HepG2 (cell line): ENCODE measurements around the gene POLR2F. TPM values are rescaled to one million over a fixed set of nuclear protein-coding genes. Genes with fewer than 3 reads are reported as not detected.

Experiments used
- ATAC-seq: fragments of 200-7000 bp; cut with Tn5 transposase; 3 replicates; pipeline ENCODE4 v1.9.1; 2020; ENCODE audit warnings: mild to moderate bottlenecking, moderate library complexity
- BruUV-seq: library from RNA; stranded (reverse); fragments of 400-500 nt; replicated peaks from 2 replicates; lab custom pipeline; 2021; lab: Mats Ljungman, UMichigan
- CTCF ChIA-PET: fragments of 300-600 bp; formaldehyde crosslinking; extraction: SDS; loops from one replicate; lab custom pipeline; 2021; ENCODE audit warnings: low total read pairs, inconsistent platforms, low intra/inter-chr PET ratio; lab: Yijun Ruan, JAX
- POLR2A ChIA-PET: fragments of 350-600 bp; sonication (Branson Sonifier 250); formaldehyde crosslinking; loops from one replicate; lab custom pipeline; 2020; ENCODE audit warnings: antibody characterized with exemption, inconsistent platforms; lab: Yijun Ruan, JAX
- DNase-seq: peaks from one replicate; pipeline ENCODE4 v3.0.0-alpha.2; 2015; ENCODE audit warnings: low spot score
- FAIRE-seq: peaks from 3 replicates; lab custom pipeline; 2011; peaks lifted over from hg19 to GRCh38; lab: Jason Lieb, UNC
- H2AFZ ChIP-seq: one replicate; pipeline ENCODE4 v1.6.1; 2011; ENCODE audit warnings: low read length, inconsistent platforms
- H3K27ac ChIP-seq: fragments of 300-600 bp; 3 replicates; pipeline ENCODE4 v1.8.0; 2011; ENCODE audit warnings: mixed run types, mild to moderate bottlenecking, mixed read lengths, low read length, inconsistent platforms; ENCODE audit not compliant: insufficient read depth; ENCODE audit errors: extremely low read length
- H3K27me3 ChIP-seq, 2 experiments: fragments of 200-600 bp in 1 of 2; 2 replicates in 1 of 2; 3 replicates in 1 of 2; pipeline versions ENCODE4 v1.6.0 to v1.8.0; 2011; ENCODE audit warnings: low read length in 2 of 2, mild to moderate bottlenecking in 2 of 2, moderate library complexity in 2 of 2, inconsistent platforms in 1 of 2; ENCODE audit not compliant: insufficient read depth in 2 of 2, control insufficient read depth in 1 of 2
- H3K36me3 ChIP-seq, 2 experiments: fragments of 200-600 bp in 1 of 2; replicated peaks in 1 of 2; 2 replicates in 1 of 2; 3 replicates in 1 of 2; pipeline versions ENCODE4 v1.5.1 to v1.8.0; 2011; ENCODE audit warnings: low read length in 2 of 2, inconsistent platforms in 1 of 2; ENCODE audit not compliant: insufficient read depth in 2 of 2, control insufficient read depth in 1 of 2
- H3K4me1 ChIP-seq: 2 replicates; pipeline ENCODE4 v1.5.1; 2012; ENCODE audit warnings: low read length, inconsistent platforms; ENCODE audit not compliant: insufficient read depth
- H3K4me2 ChIP-seq: 2 replicates; pipeline ENCODE4 v1.6.0; 2011; ENCODE audit warnings: low read depth, low read length, inconsistent platforms
- H3K4me3 ChIP-seq, 3 experiments: fragments of 200-600 bp in 1 of 3; sonication (generic), shearing (Covaris generic) in 1 of 3; replicated peaks in 1 of 3; 2 replicates each; pipeline ENCODE4 v1.5.1; 2011 to 2016; ENCODE audit warnings: low read length in 3 of 3, inconsistent platforms in 2 of 3, low read depth in 2 of 3, mild to moderate bottlenecking in 2 of 3, control low read depth in 1 of 3, mixed read lengths in 1 of 3; ENCODE audit not compliant: insufficient read depth in 1 of 3
- H3K79me2 ChIP-seq: one replicate; pipeline ENCODE4 v1.6.1; 2011; ENCODE audit warnings: low read length, inconsistent platforms; ENCODE audit not compliant: insufficient read depth
- H3K9ac ChIP-seq: 2 replicates; pipeline ENCODE4 v1.6.0; 2011; ENCODE audit warnings: mild to moderate bottlenecking, low read depth, low read length, inconsistent platforms; ENCODE audit not compliant: insufficient read depth
- H3K9me3 ChIP-seq: 2 replicates; pipeline ENCODE4 v1.5.1; 2012; ENCODE audit warnings: mild to moderate bottlenecking, low read length
- H4K20me1 ChIP-seq: 2 replicates; pipeline ENCODE4 v1.6.0; 2011; ENCODE audit warnings: inconsistent platforms, mild to moderate bottlenecking, low read length, moderate library complexity; ENCODE audit not compliant: insufficient read depth
- ATRX ChIP-seq: sonication (generic); formaldehyde crosslinking; IDR thresholded peaks from 2 replicates; pipeline ENCODE4 v1.4.0; 2020; ENCODE audit warnings: missing genetic modification reagents, borderline replicate concordance
- DMAP1 ChIP-seq: IDR thresholded peaks from 2 replicates; pipeline ENCODE4 v1.6.1; 2016
- FOXA3 ChIP-seq: IDR thresholded peaks from 2 replicates; pipeline ENCODE4 v1.6.1; 2016; ENCODE audit warnings: missing genetic modification reagents, missing compliant biosample characterization
- GTF2F1 ChIP-seq: fragments of 150-350 bp; IDR thresholded peaks from 2 replicates; pipeline ENCODE4 v1.6.1; 2014; ENCODE audit warnings: low read length
- NCOA2 ChIP-seq: sonication (generic); formaldehyde crosslinking; IDR thresholded peaks from 2 replicates; pipeline ENCODE4 v1.8.0; 2022; ENCODE audit warnings: inconsistent platforms
- PHF21A ChIP-seq: sonication (generic); formaldehyde crosslinking; IDR thresholded peaks from 2 replicates; pipeline ENCODE4 v1.5.0; 2020; ENCODE audit warnings: mild to moderate bottlenecking, missing genetic modification reagents
- SAFB2 ChIP-seq: sonication (generic); formaldehyde crosslinking; IDR thresholded peaks from 2 replicates; pipeline ENCODE4 v1.5.1; 2020; ENCODE audit warnings: missing genetic modification reagents, low read depth, mild to moderate bottlenecking, borderline replicate concordance
- SYNCRIP ChIP-seq: fragments of 200-400 bp; formaldehyde crosslinking; IDR thresholded peaks from 2 replicates; pipeline ENCODE4 v1.6.1; 2018; ENCODE audit warnings: mild to moderate bottlenecking, low read depth, low read length; ENCODE audit not compliant: insufficient read depth
- TBX3 ChIP-seq: fragments of 450-650 bp; IDR thresholded peaks from 2 replicates; pipeline ENCODE4 v1.6.1; 2017; ENCODE audit warnings: antibody characterized with exemption, mild to moderate bottlenecking, inconsistent platforms, borderline replicate concordance
- ZFP90 ChIP-seq: sonication (generic); formaldehyde crosslinking; IDR thresholded peaks from 2 replicates; pipeline ENCODE4 v1.8.0; 2022; ENCODE audit warnings: missing genetic modification reagents, mild to moderate bottlenecking, inconsistent platforms, borderline replicate concordance
- ZKSCAN5 ChIP-seq: sonication (generic); formaldehyde crosslinking; IDR thresholded peaks from 2 replicates; pipeline ENCODE4 v1.5.1; 2020; ENCODE audit warnings: mild to moderate bottlenecking, missing genetic modification reagents
- ZNF253 ChIP-seq: sonication (generic); formaldehyde crosslinking; IDR thresholded peaks from 2 replicates; pipeline ENCODE4 v1.8.0; 2022; ENCODE audit warnings: mild to moderate bottlenecking, missing genetic modification reagents, borderline replicate concordance
- ZNF292 ChIP-seq: sonication (generic); formaldehyde crosslinking; IDR thresholded peaks from 2 replicates; pipeline ENCODE4 v1.8.1; 2022; ENCODE audit warnings: mild to moderate bottlenecking, low read depth, missing genetic modification reagents, borderline replicate concordance
- ZNF598 ChIP-seq: sonication (generic); formaldehyde crosslinking; IDR thresholded peaks from 2 replicates; pipeline ENCODE4 v1.5.1; 2020; ENCODE audit warnings: mild to moderate bottlenecking, missing genetic modification reagents, borderline replicate concordance
- ZSCAN12 ChIP-seq: sonication (generic); formaldehyde crosslinking; IDR thresholded peaks from 2 replicates; pipeline ENCODE4 v1.9.0; 2021; ENCODE audit warnings: mild to moderate bottlenecking, missing genetic modification reagents
- WGBS: methylation state at CpG from one replicate; pipeline ENCODE4 v1.1.6; 2017; ENCODE audit warnings: low lambda C conversion rate; 5-methylcytosine and 5-hydroxymethylcytosine counted together
- in situ Hi-C: cut with HindIII; loops from 2 replicates; pipeline ENCODE4 v1.10.0; 2017; ENCODE audit warnings: low pct_unique_long_range_greater_than_20kb; ENCODE audit not compliant: extremely low pct_ligation_motif_present
- intact Hi-C: fragments of 100-400 bp; cut with micrococcal nuclease; formaldehyde crosslinking; loops from one replicate; pipeline ENCODE4 v1.10.0; 2022; ENCODE audit not compliant: unreplicated experiment
- polyA plus RNA-seq, 8 experiments: library from polyadenylated mRNA; depleted of rRNA in 3 of 8; stranded (reverse) in 7 of 8; unstranded in 1 of 8; fragments of >200 nt; fragmentation: Illumina TruSeq in 4 of 8; extraction: Trizol in 4 of 8; gene quantifications; 2 replicates each; pipeline versions ENCODE4 v1.2.1 to v1.2.3, GENCODE V29; 2011 to 2016; ENCODE audit warnings: low read depth in 4 of 8, missing spikeins in 1 of 8, mixed read lengths in 1 of 8; ENCODE audit not compliant: insufficient read depth in 1 of 8
- total RNA-seq, 5 experiments: library from RNA; depleted of rRNA; stranded (reverse); fragments of >200 nt; fragmentation: Illumina TruSeq; extraction: Trizol; gene quantifications; 2 replicates each; pipeline ENCODE4 v1.2.3, GENCODE V29; 2016; ENCODE audit warnings: low read depth in 1 of 5
- TF ChIP-seq, protein P1 (sequence below): sonication (generic); formaldehyde crosslinking; IDR thresholded peaks from 2 replicates; pipeline ENCODE4 v1.5.1; 2020; ENCODE audit warnings: mild to moderate bottlenecking, missing genetic modification reagents, moderate library complexity

The POLR2F gene
- total and polyA plus RNA-seq, 2 of the 13 experiments (the other 11 are each of a cell fraction or from before 2014, with no cell fraction given), result 135 to 158 TPM

- ATAC-seq, result no peak
- ChIA-PET POLR2A (interaction anchor here (1.1 kb wide), 1 partner anchor 17 kb away, joined by 3 read pairs; no protein-coding TSS in a partner anchor), CTCF (no interaction called here)
- in situ Hi-C loops, result no loop called here
- 94% methylated on average over 2 of the region's 5 CpGs for WGBS
- DNase-seq, result no peak
- Histone ChIP-seq H3K27ac (no peak overlapping the region), H2AFZ (no peak overlapping the region), H3K4me3 (no peak overlapping the region), H3K36me3 (no peaks in the 10 kb centered on the region), H3K79me2 (no peaks in the 10 kb centered on the region), H3K27me3 (no peaks in the 10 kb centered on the region), H3K9ac (no peak overlapping the region), H3K9me3 (no peaks in the 10 kb centered on the region), H3K4me1 (peaks cover 27% of the 10 kb centered on the region), H3K4me2 (no peak overlapping the region), H4K20me1 (no peaks in the 10 kb centered on the region)
- BruUV-seq, result no TSS peak
- FAIRE-seq, result no peak
- TF ChIP-seq SYNCRIP (no peak), TBX3 (no peak), FOXA3 (CRISPR knock-in tag) (no peak), ZFP90 (CRISPR knock-in tag) (no peak), DMAP1 (CRISPR knock-in tag) (no peak), ZNF292 (no peak), GTF2F1 (no peak), NCOA2 (CRISPR knock-in tag) (no peak), ZNF253 (no peak)
- intact Hi-C loops, result no loop called here
Observed at GRCh38 chr22:37990301-37990700, 36.8 kb downstream of the POLR2F start.

- Histone ChIP-seq H2AFZ (no peak overlapping the region), H3K9me3 (no peaks in the 10 kb centered on the region), H3K4me2 (no peak overlapping the region), H3K9ac (no peak overlapping the region), H3K27ac (no peak overlapping the region), H3K4me3 (no peak overlapping the region), H3K27me3 (no peaks in the 10 kb centered on the region), H3K36me3 (no peaks in the 10 kb centered on the region), H3K79me2 (no peaks in the 10 kb centered on the region), H4K20me1 (no peaks in the 10 kb centered on the region), H3K4me1 (peaks cover 28% of the 10 kb centered on the region)
- intact Hi-C loops, result no loop called here
- in situ Hi-C loops, result no loop called here
- BruUV-seq, result no TSS peak
- POLR2A ChIA-PET, result interaction anchor here (1.1 kb wide), 1 partner anchor 16 kb away, joined by 3 read pairs; no protein-coding TSS in a partner anchor
- WGBS, result 86% methylated on average over 7 of the region's 7 CpGs
- CTCF ChIA-PET, result no interaction called here
- ATAC-seq (no peak), DNase-seq (no peak), FAIRE-seq (no peak)
- TF ChIP-seq ATRX (no peak), ZSCAN12 (CRISPR knock-in tag) (no peak), PHF21A (CRISPR knock-in tag) (no peak), ZKSCAN5 (CRISPR knock-in tag) (no peak), SAFB2 (CRISPR knock-in tag) (no peak), ZNF598 (CRISPR knock-in tag) (no peak)
- TF ChIP-seq, protein P1, sequence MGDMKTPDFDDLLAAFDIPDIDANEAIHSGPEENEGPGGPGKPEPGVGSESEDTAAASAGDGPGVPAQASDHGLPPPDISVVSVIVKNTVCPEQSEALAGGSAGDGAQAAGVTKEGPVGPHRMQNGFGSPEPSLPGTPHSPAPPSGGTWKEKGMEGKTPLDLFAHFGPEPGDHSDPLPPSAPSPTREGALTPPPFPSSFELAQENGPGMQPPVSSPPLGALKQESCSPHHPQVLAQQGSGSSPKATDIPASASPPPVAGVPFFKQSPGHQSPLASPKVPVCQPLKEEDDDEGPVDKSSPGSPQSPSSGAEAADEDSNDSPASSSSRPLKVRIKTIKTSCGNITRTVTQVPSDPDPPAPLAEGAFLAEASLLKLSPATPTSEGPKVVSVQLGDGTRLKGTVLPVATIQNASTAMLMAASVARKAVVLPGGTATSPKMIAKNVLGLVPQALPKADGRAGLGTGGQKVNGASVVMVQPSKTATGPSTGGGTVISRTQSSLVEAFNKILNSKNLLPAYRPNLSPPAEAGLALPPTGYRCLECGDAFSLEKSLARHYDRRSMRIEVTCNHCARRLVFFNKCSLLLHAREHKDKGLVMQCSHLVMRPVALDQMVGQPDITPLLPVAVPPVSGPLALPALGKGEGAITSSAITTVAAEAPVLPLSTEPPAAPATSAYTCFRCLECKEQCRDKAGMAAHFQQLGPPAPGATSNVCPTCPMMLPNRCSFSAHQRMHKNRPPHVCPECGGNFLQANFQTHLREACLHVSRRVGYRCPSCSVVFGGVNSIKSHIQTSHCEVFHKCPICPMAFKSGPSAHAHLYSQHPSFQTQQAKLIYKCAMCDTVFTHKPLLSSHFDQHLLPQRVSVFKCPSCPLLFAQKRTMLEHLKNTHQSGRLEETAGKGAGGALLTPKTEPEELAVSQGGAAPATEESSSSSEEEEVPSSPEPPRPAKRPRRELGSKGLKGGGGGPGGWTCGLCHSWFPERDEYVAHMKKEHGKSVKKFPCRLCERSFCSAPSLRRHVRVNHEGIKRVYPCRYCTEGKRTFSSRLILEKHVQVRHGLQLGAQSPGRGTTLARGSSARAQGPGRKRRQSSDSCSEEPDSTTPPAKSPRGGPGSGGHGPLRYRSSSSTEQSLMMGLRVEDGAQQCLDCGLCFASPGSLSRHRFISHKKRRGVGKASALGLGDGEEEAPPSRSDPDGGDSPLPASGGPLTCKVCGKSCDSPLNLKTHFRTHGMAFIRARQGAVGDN (CRISPR knock-in tag), result no peak
Observed at GRCh38 chr22:37990862-37991261, 37.4 kb downstream of the POLR2F start.
